Right renal pelvis (tissue), 4 donors: ENCODE data around the gene DCST2. TPM values are rescaled to one million over a fixed set of nuclear protein-coding genes. Genes with fewer than 3 reads are reported as not detected.

Experiments
- DNase-seq, 4 donors: peaks; one replicate each; pipeline ENCODE4 v3.0.0-alpha.2; 2013; ENCODE audit warnings: low read depth in 4 of 4, low spot score in 3 of 4, missing footprints in 1 of 4
- polyA plus RNA-seq, 4 donors: library from polyadenylated mRNA; unstranded; fragments of 120-200 nt; gene quantifications; one replicate each; pipeline ENCODE4 v1.2.1, GENCODE V29; 2013; ENCODE audit not compliant: insufficient read length in 4 of 4

Gene DCST2
- 1 to 10 TPM; 1.6 to 2.1 (median 1.8) TPM for polyA plus RNA-seq

GRCh38 chr1:155033524-155033923, at the start of gene DCST2, which contains the start of gene DCST1:
DCST2 (minus strand) TSS chr1:155033781; CDS start chr1:155033701, 80 bp downstream.
DCST1 (plus strand) TSS chr1:155033824; CDS start chr1:155034037, 213 bp downstream.
- DNase-seq: no peak

DNA sequence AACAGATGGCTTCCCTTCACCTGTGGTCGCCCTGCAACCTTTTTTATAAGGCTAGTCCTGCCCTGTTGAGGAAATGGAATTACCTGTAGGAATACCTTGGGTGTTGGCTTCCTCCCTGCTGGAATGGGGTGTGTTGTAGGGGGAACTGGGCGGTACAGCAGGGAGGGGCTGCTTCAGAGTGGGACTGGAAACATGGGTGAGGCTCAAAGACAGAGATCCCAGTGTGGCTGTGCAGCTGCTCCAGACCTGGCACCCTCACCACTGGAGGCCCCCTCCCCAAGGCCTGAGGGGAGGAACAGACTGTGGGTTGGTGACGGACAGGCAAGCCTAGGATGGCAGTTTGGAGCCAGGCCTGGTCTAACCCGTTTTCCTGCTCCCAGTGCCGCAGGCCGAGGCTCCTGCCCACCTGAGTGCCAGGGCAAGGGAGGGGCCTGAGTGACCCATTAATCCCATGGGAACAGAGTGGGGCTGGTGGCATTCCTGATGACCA, 49.5 kb upstream of the DCST2 start:
- no peak for DNase-seq

- DNase-seq: no peak
These were observed 48.9 kb upstream of the DCST2 start for GRCh38 chr1:155082301-155083051.

DNA sequence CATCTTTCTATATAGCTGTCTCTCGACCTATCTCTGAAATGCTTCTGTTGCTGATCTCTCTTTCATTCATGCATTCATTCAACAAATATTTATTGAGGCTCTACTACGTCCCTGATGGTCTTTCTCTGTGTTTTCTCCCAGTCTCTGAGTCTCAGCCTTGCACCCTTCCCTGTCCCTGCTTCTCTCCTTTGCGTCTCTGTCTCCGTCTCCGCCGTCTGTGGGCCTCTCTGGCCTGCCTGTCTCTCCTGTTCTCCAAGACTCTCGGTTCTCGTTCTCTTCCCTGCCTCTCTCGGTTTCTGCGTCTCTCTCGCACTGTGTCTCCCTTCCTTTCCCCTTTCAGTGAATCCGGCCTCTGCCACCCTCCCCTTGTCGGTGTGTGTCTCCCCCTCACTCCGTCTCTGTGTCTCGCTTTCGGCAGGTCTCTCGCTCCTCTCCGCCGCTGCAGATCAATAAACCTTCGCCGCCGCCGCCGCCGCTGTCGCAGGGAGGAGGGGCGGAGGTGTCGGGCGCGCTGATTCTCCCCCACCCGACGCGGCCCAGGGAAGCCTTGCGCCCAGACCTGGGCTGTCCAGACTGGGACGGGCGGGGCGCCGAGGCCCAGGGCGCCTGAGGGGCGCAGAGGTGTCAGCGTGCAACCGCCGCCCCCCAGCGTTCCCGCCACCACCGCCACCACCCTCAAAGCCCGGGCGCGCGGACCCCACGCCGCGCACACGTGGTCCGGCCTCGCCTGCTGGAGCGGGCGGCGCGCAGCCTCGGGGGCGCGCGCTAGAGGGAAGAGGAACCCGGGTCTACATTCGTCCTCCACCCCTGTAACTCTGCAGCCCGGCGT, 48.1 kb upstream of the DCST2 start:
- DNase-seq: no peak

DNA sequence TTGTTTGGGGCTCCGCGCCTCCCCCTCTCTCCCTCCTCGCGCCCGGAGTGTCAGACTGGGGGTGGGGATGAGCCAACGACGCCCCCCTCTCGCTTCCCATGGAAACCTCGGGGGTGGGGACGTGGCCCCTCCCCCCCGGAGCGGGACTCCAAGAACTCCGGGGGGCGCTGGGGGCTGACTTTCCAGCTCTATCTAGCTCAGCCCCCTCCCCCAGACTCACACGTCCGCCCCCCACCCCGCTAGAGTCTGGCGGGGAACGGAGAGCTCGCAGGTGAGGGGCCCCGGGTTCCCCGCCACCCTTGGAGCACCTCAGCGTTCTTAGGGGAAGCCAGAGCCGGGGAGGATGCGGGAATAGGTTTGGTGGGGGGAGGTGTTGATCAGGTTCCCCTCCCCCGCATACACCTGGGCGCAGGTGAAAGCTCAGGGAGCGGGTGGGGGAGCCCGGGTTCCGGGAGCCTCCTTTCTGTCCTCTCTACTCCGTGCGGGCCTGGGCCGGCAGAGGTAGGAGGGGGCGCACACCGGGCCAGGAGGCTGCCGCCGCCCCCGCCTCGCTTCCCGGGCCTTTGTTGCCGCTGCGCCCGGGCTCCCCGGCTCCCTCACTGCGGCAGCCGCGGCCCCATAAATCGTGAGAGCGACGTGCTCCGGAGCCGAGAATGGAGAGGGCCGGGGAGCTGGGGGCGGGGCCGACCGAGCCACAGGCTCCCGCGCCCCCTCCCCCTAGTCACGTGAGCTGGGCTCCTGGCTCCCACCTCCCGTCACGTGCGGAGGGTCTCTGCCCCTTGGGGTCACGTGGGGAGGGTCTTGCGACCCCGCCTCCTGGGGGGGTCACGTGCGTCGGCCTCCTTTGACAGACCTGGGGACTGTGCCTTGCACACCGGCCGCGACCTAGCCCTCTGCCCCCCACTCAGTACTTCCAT, 47.0 kb upstream of the DCST2 start:
- no peak for DNase-seq

DNA sequence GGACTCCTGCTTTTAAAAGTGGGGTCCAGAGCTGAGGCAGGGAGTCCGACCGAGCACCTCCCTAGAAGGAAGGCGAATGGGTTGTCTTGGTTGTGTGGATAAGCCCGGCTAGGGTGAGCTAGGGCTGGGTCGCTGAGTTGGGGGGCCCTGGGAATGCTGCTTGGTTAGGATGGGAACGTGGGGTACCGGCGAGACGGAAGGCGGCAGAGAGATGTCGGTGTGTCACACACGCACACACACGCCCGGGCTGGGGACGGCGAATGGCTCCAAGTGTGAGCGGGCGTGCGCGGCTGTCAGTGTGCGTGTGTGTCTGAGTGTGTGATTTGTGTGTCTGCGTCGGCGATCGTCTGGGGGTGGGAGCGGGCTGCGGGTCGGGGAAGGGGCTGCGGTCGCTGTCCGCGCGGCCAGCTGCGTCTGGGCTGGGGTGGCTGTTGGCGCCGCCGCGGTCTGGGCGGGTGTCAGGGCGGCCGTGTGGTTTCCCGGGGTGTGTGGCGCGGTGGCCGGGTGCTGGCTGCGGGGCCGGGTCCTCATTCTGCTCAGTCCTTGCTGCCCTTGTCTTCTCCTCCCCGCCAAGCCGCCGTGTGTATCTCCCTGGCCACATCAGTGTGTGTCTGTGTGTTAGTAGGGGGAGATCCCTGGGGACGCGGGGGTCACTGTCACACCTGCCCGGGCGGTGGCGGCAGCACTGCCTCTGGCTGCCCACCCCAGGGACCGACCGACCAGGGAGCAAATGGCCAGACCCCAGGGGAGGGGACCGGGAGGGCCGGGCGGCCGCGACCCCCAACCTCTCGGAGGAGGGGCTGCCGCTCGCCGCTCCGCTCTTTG, 46.1 kb upstream of the DCST2 start:
- DNase-seq: no peak

DNA sequence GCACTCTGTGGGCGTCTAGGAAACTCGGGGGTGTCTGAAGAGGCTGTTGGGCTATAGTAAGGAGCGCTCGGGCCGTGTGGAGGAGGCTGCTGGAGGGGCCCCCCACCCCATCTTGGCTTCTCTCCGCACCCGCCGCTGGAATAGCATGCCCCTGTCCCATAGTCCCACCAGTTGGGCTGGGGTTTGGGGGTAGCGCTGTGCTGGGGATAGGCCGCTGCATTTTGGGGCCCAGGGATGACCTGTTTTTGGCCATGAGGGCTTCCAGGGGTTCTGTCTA, 45.6 kb upstream of the DCST2 start:
- DNase-seq: no peak

DNA sequence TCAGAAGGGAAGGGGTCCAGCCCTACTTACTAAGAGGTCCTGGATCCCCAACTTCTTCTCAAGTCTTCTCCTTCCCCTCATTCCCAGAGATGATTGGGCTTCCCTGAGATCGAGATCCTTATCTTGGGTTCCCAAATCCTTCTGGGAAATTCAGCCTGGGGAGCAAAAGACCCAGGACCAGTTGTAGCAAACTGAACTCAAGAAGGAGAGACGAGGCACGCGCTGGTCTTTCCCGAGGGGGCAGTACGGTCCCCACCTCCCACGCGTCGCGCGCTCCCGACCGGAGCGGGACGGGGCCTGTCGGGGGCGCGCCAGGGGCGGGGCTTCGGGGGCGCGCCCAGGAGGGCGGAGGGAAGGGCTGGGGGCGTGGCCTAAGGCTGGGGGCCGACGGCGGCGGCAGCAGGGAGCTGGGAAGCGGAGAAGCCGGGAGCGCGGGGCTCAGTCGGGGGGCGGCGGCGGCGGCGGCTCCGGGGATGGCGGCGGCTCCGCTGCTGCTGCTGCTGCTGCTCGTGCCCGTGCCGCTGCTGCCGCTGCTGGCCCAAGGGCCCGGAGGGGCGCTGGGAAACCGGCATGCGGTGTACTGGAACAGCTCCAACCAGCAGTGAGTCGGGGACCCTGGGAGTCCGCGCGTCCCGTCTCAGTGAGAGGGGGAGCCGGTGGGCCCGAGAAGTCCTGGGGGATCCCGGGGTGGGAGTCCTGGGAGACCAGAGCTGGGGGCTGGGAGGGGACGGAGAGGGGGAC, 45.1 kb upstream of the DCST2 start, which contains the start of gene EFNA3:
Gene EFNA3, plus strand, starts transcription at position 369 of the 741 bp plus-strand sequence. Its CDS starts 105 bp downstream, at position 474.
- DNase-seq: no peak

DNA sequence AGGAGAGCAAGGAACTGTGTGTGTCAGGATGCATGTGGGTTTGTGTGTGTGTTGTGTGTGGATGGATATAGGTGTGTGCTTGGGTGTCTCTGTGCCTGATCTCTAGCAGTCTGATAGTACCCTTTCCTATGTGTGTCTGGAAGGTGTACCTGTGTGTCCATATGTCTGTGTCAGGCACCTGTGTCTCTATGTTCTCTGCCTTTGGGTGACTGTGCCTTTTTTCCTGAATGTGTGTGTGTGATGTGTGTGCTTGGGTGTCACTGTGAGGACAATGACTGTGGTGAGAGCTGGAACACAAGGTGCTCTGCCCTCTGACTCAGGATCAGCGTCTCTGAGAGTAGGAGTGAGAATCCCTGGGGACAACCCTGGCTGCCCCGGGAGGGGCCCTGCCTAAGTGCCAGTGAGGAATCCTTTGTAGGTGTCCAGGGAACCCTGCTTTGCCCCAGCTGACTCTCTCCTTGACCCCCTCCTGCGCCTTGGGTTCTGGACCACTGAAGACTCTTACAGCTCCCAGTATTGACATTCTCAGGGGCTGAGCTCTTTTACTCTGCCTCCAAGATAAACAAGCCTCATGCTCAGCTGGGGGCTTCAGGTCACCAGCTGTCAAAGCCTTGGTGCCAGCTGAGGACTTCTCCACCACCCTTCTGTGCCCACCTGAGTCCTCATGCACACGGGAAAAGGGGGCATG, 44.3 kb upstream of the DCST2 start:
- DNase-seq: no peak

DNA sequence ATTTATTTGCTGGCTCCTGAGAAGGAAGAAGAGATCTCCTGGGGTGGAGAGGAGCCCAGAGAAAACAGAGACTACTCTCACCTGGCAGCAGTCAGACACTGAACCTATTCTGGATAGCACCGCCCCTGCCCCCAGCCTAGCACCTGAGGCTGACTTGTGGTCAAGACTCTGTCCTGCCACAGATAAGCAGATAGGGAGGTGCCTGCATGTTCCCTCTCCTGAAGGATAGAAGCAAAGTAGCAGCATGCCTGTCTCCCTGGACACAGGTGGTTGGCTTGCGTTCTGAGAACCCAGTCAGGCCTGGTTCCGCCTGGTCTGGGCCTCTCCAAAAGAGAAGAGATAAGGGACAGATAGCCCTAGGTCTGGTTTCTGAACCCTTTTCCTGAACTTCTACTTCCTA, 43.8 kb upstream of the DCST2 start:
- DNase-seq: no peak

DNA sequence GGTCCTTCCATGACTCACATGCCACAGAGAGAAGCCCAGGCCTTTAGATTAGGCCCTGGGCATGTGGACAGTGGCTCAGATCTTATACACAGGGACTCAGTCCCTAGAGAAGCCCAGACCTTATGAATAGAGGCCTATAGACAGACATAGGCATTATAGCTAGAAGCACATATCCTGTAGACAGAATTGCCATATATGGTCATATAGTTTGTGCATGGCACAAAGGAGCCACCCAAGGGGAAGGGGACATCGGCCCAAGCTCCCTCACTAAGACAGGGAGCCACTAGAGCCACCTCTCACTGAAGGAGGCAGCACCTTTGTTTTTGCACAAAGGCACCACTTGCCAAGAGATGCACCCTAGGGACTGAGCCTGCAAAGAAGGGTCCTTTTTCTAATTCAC, 42.8 kb upstream of the DCST2 start:
- DNase-seq: no peak

- DNase-seq: no peak
These were observed 42.0 kb upstream of the DCST2 start for GRCh38 chr1:155075535-155075934.

DNA sequence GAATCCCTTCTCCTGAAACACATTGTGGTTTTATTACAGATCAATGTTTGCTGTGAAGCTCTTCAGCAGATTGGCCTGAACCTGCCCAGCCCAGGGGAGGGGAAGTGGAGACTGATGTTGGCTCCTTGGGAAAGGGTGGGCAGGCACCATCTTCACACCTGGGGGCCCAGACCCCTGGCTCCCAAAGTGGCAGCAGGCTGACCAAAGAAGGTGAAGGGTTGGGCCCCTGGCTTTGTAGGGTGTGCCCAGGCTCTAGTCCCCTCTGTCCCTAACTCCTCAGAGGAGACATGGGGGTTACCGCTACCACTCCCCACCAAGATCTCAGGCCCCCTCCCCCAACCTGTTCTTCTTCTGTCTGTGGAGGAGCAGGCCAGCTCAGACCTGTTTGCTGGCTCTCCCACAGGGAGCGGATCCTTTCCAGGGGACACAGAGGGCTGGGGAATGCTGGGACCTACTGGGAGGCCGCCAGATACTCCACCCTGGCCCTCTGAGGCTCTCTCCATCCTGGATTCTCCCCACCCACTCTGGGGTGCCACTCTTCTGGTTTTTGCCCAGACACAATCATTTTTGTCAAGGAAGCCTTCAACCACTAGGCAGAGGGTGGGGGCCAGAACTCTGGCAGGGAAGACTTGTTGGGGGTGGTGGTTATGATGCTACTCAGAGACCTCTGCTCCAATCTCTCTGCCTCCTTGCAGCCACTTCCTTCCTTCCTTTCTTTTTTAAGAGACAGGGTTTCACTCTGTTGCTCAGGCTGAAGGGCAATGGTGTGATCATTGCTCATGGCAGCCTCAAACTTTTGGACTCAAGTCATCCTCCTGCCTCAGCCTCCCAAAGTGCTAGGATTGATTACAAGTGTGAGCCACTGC, 40.0 kb upstream of the DCST2 start:
- DNase-seq: no peak

DNA sequence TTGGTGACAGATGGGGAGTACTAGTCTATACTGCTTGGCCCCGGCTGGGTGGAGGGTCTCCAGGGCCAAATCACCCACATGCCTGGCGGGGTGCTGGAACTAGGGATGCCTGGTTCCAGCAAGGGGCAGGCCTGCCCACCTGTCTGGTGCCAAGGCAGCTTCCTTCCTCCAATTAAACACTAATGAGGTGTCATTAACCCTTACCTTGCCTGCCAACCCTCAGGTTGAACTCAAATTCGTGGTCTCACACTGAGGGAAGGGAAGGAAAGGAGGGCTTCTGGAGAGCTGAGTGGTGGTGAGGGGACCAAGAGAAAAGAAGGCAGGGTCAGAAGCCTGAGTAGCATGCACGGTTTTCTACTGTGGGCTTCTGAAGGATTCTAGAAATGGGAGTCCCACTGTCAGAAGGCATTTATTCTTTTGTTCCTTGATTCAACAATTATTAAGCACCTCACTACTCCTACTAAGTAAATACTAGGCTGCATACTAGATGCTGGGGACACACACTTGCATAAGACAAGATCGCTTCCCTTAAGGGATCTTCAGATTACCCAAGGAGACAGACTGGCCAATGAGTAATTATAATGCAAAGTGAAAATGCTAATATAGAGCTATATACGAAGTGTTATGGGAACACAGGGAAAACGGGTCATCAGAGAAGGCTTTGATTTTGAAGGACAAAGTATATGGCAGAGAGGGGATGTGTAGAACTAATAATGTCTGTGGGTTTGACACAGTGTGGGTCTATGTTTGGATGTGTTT, 39.1 kb upstream of the DCST2 start:
- no peak for DNase-seq

DNA sequence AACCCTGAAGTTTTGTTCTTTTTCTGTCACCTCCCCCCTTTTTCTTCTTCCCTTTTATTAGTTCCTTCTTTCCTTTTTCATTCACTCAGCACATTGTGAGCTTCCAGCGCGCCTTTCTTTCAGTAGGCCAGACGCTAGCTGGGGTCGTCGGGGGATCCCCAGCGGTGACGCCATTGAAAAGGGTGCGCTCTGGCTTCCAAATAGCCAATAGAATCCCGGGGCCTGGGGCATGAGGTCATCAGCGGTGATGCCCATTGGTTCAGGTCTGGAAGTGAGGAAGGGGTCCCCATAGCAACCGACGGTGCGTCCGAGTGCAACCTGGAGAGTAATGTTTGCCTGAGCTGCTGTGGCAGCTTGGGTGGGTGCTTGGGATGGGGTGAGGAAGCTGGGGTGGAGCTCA, 38.1 kb upstream of the DCST2 start:
- no peak for DNase-seq

GRCh38 chr1:155070721-155071569, 37.4 kb upstream of the DCST2 start:
- DNase-seq: no peak
